HG03175 (cell line): ENCODE measurements around the gene SP110.
"Not testable (repeated sequence)": the region's sequence is repeated elsewhere in the genome, so short reads cannot be mapped to it uniquely, and the experiment has no call there.

Source experiments
- ATAC-seq: cut with Tn5 transposase; IDR thresholded peaks from one replicate; pipeline ENCODE4 v1.9.1; 2021; ENCODE audit warnings: mild to moderate bottlenecking, moderate library complexity; ENCODE audit not compliant: unreplicated experiment

The SP110 gene

GRCh38 chr2:230225486-230225885 lies 5.7 kb upstream of the SP110 start, which contains the start of gene SP140:
Gene SP140, plus strand, starts transcription at chr2:230225736. Its CDS starts 109 bp downstream, at chr2:230225845.
- ATAC-seq, result peak; percentile 78

GRCh38 chr2:230224458-230224857 lies 4.7 kb upstream of the SP110 start:
- ATAC-seq, result no peak

GRCh38 chr2:230222829-230223228 lies 3.0 kb upstream of the SP110 start:
- ATAC-seq, result not testable (repeated sequence)

GRCh38 chr2:230221493-230221892 lies 1.7 kb upstream of the SP110 start:
- ATAC-seq, result no peak

- no peak for ATAC-seq
Measured at GRCh38 chr2:230220347-230220969, 674 bp upstream of the SP110 start.

- no peak for ATAC-seq
Measured at GRCh38 chr2:230218421-230218820, 1.4 kb downstream of the SP110 start.

GRCh38 chr2:230217424-230217823 lies 2.4 kb downstream of the SP110 start:
- ATAC-seq, result no peak

DNA sequence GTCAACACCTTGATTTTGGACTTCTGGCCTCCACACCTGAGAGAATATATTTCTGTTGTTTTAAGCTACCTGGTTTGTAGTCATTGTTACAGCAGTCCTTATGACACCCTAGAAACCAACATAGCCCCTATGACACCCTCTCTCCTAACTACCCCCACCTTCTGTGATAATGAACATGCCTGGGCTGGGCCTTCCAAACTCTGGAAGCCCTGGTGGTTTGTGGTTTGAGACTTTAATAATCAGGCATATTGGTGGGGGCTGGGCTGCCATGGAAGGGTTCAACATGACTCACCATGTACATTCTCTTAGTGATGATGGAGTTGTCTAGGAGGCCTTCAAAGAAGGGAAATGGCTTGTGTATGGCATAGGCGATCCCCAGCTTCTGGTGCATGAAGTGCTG lies 3.3 kb downstream of the SP110 start:
- ATAC-seq, result no peak

- peak; percentile 59 for ATAC-seq
Measured at GRCh38 chr2:230209422-230210051, 10.2 kb downstream of the SP110 start.

DNA sequence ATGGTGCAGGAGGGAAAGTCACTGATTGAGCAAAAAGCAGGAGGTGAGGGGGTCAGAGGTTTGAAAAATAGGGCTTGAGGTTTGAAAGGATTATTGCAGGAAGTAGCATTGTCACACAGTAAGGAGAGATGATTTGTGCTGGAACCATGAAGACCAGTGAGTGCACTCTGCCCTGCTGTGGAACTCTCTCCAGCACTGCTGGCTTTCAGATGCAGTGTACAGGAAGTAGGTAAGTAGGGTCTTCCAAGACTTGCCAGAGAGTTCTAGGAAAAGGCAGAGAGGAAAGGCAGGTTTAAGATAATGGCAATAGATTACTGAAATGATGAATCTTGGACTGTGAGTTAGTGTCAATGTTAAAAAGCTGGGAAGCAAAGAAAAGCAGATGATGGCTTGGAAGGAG lies 11.2 kb downstream of the SP110 start:
- no peak for ATAC-seq

- peak; percentile 23 for ATAC-seq
Measured at GRCh38 chr2:230205721-230206120, 14.1 kb downstream of the SP110 start.

DNA sequence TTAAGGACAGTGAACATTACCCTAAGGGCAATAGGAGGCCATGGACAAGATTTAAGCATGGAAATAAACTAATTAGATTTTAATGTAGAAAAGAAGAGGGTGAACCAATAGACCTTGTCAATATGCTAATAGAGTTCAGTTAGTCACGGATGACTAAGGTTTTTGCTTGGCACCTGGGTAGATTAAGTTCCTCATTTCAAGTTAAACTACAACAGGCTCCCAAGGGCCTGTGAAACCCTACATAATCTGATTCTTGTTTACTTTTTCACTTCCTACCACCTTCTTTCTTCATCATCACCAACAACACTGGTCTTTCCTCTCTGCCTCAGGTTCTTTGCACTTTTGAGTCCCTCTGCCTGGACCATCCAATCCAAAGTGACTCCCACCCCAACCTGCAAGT lies 14.8 kb downstream of the SP110 start:
- peak; percentile 65 for ATAC-seq

DNA sequence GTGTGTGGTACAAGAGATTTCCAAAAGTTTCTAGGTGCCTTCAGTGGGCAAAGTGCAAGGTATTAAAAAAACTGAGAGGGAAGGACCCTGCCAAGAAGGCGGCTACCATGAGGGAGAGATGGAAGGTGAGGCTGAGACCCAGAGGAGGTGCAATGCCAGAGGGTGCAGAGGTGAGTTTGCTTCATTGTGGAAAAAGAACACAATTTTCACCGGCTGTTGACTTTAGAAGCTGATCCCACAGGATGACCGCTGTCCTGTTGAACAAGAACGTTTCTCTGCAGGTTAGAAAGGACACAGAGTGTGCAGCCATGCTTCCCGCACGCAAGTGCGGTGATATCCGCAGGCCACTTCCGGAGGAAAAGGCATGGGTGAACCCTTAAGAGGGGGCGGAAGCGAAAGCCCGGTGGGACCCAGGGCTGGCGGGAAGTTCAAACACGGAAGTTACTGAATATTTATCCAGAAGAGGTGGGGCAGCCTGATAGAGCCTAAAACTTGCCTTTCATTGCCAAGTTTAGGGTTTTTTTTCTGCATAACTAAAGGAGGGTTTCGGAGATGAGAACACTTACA lies 16.6 kb downstream of the SP110 start:
- peak; percentile 41 for ATAC-seq

GRCh38 chr2:230202430-230203109 lies 17.2 kb downstream of the SP110 start:
- peak; percentile 45 for ATAC-seq

DNA sequence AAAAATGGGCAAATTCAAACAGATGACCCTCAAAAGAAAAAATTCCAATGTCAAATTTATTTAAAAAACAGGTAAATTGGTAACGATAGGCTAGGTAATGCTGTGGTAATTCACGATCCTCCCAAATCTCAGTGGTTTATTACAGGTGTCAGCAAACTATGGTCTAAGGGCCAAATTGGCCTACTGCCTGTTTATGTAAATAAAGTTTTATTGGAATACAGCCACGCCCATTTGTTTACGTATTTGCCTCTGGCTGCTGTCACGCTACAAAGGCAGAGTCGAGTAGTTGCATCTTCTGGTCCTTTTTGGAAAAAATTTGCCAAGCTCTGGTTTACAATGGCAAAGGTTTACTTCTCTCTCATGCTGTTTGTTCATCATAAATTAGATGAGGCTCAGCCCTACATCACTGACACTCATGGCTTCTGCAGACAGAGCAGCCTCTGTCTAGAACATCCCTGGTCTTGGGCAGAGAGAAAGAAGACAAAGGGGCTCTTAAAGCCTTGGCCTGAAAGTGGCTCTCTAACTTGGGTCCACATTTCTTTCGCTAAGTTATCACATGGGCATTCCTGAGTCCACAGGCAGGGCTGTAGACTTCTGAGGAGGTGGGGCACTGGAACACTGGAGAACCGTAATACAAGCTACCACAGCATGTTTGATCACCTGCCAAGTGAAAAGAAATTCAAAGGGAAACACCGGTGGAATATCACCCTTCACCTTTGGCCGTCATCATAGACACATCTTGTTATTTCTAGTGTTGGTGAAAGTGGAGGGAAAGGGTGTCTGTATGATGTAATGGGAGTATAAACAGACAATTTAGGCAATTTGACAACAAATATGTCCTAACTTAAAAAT lies 34.8 kb downstream of the SP110 start:
- no peak for ATAC-seq

GRCh38 chr2:230181195-230181594 lies 38.6 kb downstream of the SP110 start:
- no peak for ATAC-seq

- no peak for ATAC-seq
Measured at GRCh38 chr2:230179907-230180306, 39.9 kb downstream of the SP110 start.

DNA sequence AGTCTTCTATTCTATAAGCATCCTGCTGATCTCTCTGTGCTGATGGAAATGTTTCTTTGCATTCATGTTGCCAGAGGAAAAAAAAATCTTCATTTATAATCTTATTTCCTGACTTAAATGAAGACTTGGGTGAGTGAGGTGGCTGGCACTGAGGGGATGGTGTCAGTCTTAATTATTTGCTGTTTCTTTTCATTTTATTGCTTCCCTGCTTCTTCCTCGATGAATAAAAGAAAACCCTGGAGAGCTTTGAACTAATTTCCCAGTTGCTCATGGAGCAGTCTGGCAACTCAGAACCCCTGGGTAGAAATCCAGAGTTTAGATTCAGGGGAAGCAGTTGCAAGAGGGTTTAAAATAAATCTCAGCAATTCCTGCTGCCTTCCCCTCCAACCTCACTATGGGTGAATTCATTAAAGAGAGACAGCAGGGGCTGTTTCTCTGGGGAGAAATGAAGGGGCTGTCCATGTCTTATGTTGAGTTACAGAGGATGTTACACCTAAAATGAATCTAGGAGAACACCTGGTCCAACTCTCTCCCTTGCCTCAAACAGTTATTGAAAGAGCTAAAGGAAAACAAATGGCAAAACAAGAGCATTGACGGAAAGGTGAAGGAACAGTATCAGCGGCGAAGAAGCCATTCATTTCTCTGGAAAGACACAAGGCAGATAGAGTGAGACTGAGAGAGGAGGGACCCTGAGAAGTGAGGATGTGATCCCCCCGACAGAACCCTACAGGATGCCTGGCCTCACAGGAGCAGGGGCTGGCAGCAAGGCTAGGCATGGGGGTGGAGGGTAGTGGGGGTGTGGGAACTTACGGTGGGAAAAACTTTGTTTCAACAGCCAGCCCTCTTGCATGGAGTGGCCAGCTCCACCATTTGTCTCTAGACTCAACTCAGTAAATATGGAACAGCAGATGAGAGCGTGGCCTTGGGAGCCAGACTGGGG lies 41.0 kb downstream of the SP110 start:
- no peak for ATAC-seq

DNA sequence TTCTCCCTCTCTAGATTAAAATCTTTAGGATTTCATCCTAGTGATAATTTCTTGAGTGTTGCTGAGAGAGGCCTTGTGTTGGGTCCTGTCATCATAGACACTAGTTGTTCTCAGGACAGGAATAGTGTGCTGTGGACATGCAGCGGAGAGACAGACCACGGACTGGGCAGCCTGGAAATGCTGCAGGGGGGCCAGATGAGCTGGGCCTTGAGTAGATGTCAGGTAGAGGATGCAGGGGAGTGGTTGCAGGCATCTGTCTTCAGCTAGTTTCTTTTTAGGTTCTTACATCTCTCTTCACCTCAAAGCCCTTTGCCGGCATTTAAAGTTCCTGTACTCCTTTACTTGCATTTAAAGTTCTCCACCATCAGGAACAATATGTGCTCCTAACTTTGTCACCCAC lies 42.8 kb downstream of the SP110 start:
- no peak for ATAC-seq

DNA sequence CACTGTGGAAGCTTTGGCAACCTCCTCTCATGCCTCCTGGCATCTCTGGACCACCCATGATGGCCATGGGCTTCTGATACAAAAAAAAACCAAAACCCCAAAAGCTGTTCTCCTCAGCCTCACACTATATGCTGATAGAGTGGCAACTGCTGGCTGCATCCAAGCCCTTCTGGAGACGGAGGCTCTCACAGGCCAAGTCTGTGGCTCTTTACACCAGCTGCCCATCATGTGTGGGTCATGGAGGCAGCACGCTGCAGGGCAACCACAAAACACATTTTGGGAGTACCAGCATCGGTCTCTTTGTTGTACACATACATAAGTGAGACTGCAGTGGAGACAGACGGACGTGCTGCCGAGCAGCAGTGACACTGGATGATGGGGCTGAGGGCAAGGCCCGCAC lies 45.3 kb downstream of the SP110 start:
- ATAC-seq, result no peak
